Activated T-cell treated with anti-CD3 and anti-CD28 coated beads, Interleukin-2, amount 50 U/mL, for 1 hour (primary cell): ENCODE data around the gene CLEC4M.
"Not testable (repeated sequence)": the region's sequence is repeated elsewhere in the genome, so short reads cannot be mapped to it uniquely, and the experiment has no call there.

Experiments used
- DNase-seq: peaks from one replicate; pipeline ENCODE4 v3.0.0-alpha.2; 2020

Gene CLEC4M

DNA sequence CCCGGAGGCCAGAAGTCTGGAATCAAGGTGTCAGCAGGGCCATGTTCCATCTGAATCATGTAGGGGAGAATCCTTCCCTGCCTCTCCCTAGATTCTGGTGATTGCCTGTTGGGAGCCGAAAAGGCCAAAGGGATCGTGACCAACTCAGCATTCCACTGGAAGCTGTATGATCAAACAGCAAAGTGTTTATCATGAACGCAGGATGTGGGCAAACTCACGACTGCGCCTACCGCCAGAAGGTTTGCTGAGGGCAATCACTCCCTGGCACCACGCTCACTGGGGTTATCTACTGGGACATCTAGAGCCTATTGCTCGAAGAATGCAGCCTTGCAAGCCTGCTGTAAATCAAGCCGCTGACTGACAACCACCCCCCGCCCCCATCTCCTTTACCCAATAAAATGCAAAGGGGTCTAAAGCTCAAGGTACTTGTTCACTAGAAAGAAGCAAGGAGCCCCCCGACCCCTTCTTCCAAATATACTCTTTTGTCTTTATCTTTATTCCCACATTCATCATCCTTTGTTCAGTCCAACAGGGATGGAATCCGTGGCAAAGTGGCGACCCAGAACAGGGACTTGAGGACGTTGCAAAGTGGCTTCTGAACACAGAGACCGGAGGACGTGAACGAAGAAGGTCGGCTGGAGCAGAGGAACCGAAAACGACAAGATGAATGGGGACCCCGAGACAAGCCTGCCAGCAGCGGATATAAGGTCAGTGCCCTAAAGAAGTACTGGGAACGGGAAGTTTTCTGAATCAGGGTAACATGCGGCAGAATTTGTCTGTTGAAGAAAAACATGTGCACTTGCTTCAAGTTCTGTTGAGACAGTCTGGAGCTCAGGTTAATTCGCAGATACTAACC, 16.8 kb downstream of the CLEC4M start:
- DNase-seq: no peak

DNA sequence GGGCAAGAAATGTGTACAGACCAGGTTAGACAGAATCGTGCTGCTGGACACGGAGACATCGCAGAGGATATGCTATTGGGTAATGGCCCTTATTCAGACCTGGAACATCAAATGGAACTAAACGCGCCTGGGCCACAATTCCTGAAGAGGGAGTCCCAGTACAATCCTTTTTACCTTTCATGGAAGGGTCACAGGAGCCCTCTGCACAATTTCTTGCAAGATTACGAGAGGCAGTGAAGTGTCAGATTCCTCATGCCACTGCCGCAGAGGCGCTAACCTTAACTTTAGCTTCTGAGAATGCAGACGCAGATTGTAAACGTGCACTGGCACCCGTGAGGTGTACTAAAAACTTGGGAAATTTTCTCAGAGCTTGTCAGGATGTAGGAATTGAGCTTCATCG, 18.1 kb downstream of the CLEC4M start:
- no peak for DNase-seq

DNA sequence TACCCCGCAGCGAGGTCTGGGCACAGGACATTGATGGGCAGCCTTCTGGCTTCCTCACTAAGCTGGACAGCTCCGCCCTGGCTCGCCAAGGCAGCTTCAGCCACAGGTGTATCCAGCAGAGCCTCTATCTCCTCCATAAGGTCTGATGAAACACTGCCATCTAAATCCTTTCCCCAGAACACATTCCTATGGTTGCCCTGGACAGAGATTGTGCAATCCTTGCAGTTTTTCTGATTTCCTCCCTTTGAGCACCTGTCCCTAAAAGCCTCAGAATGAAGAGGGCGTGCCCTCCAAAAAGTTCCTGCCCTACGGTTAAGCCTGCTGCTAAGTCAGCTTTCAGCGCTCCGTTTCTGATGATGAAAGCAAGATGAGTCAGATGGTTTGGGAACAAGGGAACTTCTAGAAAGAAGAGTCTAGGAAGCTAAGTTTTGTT, 21.0 kb downstream of the CLEC4M start:
- no peak for DNase-seq

DNA sequence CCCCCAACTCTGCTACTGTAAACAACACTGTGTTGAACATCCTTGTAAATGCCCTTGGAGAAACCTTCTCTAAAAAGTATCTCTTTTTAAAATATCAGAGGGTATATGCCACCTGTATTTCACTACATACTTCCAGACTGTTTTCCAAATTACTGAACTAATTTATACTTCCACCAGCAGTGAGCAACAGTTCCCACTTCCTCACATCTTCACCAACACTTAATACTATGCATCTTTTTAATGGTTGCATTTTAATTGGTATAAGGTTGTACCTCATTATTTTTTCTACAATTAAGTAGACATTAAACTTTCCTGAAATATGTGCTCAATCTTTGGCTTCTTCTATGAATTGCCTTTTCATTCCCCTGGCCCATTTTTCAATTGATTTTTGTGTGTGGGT, 21.8 kb downstream of the CLEC4M start:
- DNase-seq: no peak

DNA sequence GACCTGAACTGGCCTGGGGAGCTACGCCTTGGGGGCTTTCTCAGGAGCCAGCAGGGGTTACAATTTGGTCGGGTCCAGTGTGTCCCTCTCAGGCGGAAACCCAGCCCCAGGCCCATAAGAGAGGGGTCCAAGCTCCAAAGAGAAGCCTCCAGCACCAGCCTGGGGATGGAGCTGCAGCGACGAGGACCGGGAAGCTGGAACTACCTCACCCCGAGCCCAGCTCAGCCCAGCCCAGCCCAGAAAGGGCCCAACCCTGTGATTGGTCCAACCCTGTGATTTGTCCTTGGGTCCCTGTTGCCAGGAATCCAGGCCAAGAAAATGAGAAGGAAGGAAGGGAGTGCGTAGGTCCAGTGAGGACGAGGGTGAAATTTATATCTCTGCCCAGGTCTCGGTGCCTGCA, 24.1 kb downstream of the CLEC4M start:
- DNase-seq: no peak

DNA sequence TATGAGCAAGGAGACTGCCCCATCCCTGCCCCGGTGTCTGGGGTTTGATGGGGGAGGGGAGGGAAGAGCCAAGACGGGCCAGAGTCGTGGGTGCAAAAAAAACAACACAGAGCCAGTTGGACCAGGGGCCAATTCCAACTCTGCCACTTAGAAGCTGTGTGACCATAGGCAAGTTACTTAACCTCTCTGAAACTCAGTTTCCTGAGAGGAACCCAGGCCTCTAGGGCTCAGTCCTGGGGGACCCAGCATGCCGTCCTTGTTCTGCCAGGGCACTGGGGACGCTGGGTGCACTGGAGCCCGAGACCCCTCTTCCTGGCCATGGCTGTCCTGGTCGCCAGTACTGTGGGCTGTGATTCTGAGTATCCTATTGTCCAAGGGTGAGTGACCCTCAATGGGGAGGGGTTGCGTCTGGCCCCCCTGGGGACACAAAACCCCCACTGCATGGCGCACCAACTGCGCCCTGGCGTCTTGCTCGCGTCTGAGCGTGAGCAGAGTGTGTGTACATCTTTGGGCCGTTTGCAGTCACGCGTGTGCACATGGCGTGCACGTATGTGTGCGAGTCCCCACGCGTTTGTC, 24.6 kb downstream of the CLEC4M start:
- no peak for DNase-seq

DNA sequence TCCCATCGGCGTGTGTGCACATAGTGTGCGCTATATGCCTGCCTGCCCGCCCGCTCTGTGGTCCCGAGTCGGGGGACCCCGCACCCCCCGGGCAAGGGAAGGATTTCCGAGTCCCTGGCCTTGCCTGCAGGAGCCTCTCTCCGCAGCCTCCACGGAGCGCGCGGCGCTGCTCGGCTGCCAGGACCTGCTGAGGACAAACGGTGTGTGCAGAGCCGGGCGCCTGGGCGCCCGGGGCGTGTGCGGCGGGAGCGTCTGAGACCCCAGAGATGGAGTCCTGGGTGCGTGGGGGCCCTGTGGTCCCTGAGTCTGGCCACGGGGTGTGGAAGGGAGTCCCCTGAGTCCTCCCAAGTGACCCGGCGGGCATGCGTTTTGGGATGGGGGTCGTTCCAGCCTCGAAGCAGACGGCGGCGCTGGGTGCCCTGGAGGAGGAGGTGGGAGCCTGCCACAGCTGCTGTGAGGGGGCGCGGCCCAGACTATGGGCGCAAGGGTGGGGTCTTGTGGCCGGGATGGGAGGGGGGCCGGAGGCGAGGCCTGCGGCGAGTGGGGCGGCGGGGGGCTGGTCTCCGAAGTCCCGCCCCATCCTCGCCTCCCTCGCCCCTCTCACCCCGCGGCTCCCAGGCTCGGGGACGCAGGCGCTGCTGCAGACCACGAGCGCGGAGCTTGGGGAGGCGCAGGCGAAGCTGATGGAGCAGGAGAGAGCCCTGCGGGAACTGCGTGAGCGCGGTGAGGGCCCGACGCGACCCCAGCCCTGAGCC, 25.3 kb downstream of the CLEC4M start:
- DNase-seq: no peak

DNA sequence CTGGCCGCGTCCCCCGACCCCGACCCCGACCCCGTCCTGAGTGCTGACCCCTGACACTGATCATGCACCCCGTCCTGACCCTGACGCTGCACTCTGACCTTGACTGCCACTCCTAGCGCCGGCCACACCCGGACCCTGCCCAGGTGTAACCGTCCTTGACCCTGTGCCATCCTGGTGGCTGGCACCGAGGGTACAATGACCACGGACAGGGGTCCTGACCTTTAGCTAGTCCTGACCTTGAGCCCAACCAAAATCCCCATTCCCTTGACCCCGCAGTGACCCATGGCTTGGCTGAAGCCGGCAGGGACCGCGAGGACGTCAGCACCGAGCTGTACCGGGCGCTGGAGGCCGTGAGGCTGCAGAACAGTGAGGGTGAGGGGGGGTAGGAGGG, 25.9 kb downstream of the CLEC4M start:
- no peak for DNase-seq

DNA sequence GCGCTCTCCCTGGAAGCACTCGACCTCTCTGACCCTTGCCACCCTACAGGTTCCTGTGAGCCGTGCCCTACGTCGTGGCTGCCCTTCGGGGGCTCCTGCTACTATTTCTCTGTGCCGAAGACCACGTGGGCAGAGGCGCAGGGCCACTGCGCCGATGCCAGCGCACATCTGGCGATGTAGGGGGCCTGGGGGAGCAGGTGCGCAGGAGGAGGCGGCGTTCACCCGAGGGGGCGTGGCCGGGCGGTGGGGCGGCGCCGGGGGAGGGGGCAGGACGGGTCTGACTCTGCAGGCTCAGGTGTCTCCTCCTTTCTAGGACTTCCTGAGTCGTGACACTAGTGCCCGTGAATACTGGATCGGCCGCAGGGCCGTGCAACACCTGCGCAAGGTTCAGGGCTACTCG, 26.4 kb downstream of the CLEC4M start:
- peak; percentile 55 for DNase-seq

DNA sequence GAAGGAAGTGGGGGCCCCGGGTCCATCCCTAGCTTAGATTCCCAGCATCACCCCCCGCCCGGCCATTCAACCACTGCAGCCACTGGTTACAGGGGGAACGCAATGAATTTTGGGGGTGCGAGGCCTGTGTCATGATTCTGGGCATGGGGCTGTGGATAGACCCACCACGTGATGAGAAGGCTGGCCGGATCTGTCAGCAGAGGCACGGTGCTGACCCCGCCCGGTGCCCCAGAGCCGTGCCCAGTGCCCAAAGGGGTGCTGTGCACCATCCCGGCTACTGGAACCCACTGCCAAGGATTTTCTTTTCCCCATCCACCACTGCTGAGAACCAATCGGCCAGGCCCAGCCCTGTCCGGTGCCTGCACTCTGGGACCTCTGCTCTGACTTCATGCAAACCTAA, 27.4 kb downstream of the CLEC4M start:
- DNase-seq: no peak

DNA sequence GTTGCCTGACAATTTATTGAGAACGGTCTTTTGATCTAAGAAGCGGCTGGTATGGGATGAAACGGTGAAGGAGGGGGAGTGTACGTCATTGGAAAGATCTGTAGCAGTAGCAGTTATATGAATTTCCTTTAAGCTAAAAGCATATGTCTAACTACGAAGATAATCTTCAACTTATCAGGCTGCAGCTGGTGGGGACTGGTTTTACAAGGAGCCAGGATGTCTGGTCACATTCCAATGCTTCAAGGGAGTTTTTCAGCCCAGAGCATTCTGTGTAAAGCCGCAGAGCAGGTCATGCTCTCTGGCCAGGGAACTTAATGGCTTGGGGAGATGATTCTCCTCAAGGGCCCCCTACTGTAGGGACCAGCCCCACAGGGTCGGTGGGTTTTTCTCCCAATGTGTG, 29.2 kb downstream of the CLEC4M start:
- no peak for DNase-seq

DNA sequence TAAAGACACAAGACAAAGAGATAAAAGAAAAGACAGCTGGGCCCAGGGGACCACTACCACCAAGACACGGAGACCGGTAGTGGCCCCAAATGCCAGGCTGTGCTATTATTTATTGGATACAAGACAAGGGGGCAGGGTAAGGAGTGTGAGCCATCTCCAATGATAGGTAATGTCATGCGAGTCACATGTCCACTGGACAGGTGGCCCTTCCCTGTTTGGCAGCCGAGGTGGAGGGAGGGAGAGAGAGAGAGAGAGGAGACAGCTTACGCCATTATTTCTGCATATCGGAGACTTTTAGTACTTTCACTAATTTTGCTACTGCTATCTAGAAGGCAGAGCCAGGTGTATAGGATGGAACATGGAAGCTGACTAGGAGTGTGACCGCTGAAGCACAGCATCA, 29.7 kb downstream of the CLEC4M start:
- DNase-seq: not testable (repeated sequence)

DNA sequence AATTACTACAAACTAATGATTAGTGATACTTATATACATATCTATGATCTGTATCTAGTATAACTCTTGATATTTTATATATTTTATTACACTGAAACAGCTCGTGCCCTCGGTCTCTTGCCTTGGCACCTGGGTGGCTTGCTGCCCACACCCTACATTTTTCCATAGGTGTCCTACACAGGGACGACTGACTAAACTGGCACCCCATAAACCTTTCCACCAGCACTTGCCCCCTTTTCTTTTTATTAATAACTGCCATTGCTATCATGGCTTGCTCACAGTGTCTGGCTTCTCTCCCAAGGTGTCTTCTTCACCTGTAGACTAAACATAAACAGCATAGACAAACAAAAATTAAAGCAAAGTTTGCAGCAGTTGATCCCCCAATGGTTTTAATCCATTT, 30.4 kb downstream of the CLEC4M start:
- DNase-seq: no peak

DNA sequence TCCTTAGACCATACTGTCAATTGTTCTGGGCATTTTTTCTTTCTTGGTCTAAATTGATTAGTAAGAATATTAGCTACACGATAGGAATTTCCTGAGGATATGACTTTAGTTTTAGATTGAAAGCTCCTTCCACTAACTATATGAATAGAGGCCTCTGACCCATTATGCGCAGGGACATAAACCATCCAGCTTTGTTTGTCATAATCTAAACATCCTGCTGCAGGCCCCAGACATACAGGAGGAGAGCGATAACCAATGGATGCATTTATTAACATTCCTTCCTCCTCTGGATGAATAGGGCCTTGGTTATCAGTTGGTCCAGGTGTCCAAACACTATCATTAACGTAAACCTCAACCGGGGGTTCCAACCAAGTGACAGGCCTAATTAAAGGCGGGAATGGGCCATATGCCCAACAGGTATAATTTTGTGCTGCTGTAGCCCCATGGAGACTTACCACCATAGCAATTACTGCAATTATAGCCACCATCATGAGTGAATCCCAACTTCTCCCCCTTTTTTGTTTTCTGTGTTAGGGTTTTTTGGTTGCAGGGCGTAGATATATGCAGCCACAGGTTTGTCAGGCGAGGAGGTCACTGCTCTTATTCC, 32.6 kb downstream of the CLEC4M start:
- no peak for DNase-seq

DNA sequence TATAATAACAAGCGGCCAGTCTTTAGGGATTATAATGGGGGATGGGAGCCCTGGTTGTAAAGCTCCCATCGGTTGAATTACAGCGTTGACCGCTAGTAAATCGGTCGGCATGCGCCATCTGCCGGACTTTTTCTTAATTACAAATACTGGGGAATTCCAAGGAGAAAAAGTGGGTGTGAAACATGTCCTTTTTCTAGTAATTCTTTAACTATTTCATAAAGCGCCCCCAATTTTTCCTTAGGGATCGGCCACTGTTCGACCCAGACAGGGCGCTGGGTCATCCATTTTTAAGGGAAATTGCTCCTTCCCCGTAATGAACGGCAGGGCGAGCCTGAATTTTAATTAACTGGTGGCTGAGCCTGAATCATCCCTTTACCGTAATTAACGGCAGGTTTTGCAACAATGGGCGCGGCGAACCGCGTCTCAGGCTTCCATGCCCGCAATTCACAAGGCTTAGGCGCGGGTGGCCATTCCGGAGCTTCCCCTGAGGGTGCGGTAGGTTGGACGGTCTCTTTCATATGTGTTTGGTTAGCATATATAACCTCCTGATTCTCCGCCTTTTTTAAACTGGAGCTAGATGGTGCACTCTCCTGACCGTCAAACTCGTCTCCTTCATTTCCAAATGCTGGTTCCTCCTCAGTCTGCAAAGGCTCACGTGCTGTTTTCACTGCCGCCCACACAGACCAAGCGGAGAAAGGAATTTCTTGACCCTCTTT, 36.8 kb downstream of the CLEC4M start:
- peak; percentile 42 for DNase-seq

DNA sequence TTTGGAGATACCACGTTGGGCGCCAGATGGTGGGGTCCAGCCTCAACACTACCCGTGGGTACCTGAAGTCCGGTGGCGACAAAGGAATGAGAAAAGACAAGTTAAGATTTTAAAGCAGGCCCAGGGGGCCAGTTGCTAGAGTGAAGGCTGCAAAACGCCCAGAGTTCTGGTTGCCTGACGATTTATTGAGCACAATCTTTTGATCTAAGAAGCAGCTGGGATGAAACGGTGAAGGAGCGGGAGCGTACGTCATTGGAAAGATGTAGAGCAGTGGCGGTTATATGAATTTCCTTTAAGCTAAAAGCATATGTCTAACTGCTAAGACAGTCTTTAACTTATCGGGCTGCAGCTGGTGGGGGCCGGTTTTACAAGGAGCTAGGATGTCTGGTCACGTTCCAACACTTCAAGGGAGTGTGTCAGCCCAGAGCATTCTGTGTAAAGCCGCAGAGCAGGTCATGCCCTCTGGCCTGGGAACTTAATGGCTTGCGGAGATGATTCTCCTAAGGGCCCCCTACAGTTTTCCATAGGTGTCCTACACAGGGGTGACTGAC, 38.1 kb downstream of the CLEC4M start:
- DNase-seq: no peak

DNA sequence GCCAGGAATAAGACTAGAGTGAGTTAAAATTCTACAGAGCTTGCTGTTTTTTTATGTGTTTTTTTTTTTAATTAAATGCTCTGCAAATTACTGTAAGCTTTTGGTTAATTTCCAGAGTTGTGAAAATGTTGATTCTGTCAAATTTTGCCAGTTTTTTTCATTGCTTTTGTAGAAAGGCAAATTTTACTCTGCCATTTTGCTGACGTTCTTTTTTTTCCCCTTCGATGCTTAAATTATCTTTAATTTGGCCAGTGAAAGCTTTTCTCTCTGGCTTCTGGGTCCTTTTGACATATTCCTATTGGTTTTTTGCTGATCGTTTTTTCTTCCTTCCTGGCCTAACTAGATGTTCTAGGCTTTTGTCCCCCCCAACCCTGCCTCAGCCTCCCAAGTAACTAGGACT, 43.2 kb downstream of the CLEC4M start:
- DNase-seq: no peak

DNA sequence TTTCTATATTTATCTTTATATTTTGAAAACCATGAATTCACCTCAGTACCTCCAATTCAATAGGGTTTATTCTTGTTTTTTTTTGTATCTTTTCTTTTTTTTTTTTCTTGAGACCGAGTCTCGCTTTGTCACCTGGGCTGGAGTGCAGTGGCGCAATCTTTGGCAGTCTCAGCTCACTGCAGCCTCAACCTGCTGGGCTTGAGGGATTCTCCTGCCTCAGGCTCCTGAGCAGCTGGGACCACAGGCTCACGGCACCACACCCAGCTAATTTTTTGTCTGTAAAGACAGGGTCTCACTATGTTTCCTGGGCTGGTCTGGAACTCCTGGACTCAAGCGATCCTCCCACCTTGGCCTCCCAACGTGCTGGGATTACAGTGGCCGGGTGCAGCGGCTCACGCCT, 43.8 kb downstream of the CLEC4M start:
- DNase-seq: no peak

DNA sequence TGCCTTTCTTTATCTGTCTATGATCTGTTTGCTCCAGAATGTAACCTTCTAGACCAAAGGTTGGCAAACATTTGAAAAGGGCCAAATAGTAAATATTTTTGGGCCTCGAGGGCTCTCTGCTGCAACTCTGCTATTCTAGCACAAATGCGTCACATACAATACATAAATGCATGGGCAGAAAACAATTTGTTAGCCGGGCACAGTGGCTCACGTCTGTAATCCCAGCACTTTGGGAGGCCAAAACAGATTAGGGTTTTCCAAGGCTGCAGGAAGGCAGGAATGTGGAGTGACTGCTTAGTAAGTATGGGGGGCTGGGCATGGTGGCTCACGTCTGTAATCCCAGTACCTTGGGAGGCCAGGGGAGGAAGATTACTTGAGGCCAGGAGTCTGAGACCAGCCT, 45.1 kb downstream of the CLEC4M start:
- DNase-seq: no peak

DNA sequence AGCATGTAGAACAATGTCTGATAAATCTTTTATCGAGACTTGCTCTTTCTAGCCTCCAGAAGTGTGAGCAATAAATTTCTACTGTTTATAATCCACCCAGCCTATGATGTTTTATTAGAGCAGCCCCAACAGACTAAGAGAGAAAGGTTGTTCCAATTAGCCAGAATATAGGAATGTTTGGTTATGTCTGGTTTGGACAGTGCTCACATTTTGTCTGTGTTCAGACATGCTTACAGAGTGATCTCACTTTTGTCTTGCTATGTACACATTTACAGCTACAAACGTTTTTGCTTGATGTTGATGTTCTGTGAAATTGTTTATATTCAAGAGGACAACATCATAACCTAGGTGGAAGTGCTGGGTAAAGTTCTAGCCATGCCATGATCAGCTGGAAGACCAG, 48.9 kb downstream of the CLEC4M start:
- no peak for DNase-seq

DNA sequence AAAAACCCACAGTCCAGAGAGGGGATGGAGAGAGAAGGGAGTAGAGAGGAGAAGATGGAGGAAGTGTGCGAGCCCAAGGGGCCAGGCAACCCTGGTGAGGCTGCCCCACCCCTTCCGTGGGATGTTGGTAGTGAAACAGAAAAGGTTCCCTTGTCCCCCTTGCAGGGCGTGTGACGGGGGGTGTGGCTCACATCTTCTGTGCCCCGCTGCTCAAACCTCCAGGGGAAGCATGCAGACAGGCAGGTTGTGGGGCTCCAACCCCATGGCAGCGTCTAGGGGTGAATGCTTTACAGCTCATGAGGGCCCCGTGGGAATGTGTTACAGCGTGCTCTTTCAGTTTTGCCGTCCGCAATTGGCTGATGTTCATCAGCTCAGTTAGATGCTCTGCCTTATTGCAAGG, 52.3 kb downstream of the CLEC4M start:
- peak; percentile 22 for DNase-seq

DNA sequence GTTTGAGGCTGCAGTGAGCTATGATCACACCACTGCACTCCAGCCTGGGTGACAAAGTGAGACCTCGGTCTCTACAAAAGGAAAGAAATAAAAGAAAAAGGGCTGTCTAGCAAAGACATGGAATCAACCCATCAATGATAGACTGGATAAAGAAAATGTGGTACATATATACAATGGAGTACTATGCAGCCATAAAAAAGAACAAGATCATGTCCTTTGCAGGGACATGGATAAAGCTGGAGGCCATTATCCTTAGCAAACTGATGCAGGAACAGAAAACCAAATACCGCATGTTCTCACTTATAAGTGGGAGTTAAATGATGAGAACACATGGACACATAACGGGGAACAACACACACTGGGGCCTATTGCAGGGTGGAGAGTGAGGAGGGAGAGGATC, 53.0 kb downstream of the CLEC4M start:
- not testable (repeated sequence) for DNase-seq

DNA sequence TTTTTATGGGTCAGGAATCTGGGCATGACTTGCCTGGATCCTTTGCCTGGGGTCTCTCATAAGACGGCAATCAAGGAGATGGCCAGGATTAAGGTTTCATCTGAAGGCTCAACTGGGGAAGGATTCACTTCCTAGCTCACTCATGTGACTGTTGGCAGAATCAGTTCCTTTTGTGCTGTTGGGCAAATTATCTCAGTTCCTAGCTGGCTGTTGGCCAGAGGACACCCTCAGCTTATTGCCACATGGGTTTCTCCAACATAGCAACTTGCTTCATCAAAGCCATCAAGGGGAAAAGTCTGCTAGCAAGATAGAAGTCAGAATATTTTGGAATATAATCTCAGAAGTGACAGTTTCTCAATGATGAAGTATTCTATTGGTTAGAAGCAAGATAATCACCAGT, 54.8 kb downstream of the CLEC4M start:
- DNase-seq: no peak
